Keratinocyte (primary cell): ENCODE measurements around the gene LRCOL1.

ENCODE experiments used
- EZH2 ChIP-seq: IDR thresholded peaks from one replicate; pipeline ENCODE4 v1.6.1; 2012; ENCODE audit warnings: inconsistent platforms, mild to moderate bottlenecking, low read length, moderate library complexity
- TF ChIP-seq, protein P1 (sequence below), 3 experiments: IDR thresholded peaks in 1 of 3; conservative IDR thresholded peaks in 1 of 3; optimal IDR thresholded peaks in 1 of 3; 2 replicates in 2 of 3; 3 replicates in 1 of 3; pipeline versions ENCODE3 to v1.5.1; 2011; ENCODE audit warnings: low read length in 3 of 3, mild to moderate bottlenecking in 3 of 3, moderate library complexity in 2 of 3, control low read depth in 1 of 3, inconsistent platforms in 1 of 3; ENCODE audit not compliant: insufficient read depth in 2 of 3; ENCODE audit errors: extremely low read depth in 1 of 3

- TF ChIP-seq, protein P1, sequence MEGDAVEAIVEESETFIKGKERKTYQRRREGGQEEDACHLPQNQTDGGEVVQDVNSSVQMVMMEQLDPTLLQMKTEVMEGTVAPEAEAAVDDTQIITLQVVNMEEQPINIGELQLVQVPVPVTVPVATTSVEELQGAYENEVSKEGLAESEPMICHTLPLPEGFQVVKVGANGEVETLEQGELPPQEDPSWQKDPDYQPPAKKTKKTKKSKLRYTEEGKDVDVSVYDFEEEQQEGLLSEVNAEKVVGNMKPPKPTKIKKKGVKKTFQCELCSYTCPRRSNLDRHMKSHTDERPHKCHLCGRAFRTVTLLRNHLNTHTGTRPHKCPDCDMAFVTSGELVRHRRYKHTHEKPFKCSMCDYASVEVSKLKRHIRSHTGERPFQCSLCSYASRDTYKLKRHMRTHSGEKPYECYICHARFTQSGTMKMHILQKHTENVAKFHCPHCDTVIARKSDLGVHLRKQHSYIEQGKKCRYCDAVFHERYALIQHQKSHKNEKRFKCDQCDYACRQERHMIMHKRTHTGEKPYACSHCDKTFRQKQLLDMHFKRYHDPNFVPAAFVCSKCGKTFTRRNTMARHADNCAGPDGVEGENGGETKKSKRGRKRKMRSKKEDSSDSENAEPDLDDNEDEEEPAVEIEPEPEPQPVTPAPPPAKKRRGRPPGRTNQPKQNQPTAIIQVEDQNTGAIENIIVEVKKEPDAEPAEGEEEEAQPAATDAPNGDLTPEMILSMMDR (optimal IDR thresholded peaks at IDR 0.05 in 1 of 3, IDR thresholded peaks at IDR 0.05 in 1 of 3, conservative IDR thresholded peaks at IDR 0.05 in 1 of 3; ENCODE audit: extremely low read depth in 1 of 3, insufficient read depth in 2 of 3, low read length in 3 of 3) = peak; percentile 88 to 95 (median 90)
- TF ChIP-seq EZH2 = no peak
These were observed 4.6 kb upstream of the LRCOL1 start for GRCh38 chr12:132614861-132615578.
